Measurements from ENCODE around the gene HINT3. TPM values are rescaled to one million over a fixed set of nuclear protein-coding genes. Genes with fewer than 3 reads are reported as not detected.

The HINT3 gene
- total RNA-seq, 6 experiments from 2014 or later: 8.5 to 16.6 (median 14.3) TPM

DNA sequence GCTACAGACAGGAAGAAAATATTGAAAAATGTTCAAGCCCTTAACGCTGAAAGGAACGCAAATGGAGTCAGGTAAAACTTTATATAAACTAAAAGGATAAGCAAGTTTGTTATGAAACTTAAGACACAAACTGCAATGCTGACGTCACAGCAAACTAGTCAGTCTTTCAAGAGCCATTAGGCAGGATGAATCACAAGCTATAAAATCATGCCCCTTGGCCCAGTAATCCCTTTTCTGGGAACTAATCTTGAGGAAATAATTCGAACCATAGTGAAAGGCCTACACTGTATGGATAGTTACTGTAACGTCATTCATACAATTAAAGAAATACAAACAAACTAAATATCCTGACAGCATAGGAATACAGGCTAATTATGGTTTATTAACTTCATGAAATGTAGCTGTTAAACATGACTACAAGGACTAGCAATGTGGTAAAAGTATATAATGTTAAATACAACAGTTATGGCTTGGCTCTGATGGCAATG is 42.7 kb upstream of the HINT3 start:
- no peak overlapping the region for H3K27ac ChIP-seq
- ATAC-seq: no peak
- DNase-seq: no peak

DNA sequence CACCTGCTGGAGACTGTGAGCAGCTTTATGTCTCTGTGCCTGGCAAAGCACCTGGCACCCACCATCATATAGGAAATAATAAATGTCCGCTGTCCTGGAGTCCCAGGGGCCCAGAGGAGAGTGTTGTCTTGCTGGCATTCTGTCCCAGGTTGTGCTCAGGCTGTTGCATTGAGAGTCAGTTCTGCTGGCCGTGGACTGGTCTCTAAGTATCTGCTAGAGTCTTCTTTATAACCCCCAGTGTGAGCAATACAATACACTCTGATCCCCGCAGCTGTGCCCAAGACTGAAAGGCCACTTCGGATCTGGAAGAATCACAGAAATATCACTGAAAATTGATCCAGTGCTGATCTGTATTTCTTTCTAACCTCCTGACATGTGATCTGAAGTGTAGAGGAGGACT is 38.3 kb upstream of the HINT3 start:
- H3K4me3 ChIP-seq: peak overlapping the region in 1 of 3 donors; percentile 46
- peaks cover 0 to 51% (median 0%) of the 10 kb centered on the region in 4 donors for H3K36me3 ChIP-seq
- no peaks in the 10 kb centered on the region for H3K9me3 ChIP-seq
- peak overlapping the region; percentile 77 to 98 (median 94) for H3K27ac ChIP-seq
- TF ChIP-seq, protein P1, sequence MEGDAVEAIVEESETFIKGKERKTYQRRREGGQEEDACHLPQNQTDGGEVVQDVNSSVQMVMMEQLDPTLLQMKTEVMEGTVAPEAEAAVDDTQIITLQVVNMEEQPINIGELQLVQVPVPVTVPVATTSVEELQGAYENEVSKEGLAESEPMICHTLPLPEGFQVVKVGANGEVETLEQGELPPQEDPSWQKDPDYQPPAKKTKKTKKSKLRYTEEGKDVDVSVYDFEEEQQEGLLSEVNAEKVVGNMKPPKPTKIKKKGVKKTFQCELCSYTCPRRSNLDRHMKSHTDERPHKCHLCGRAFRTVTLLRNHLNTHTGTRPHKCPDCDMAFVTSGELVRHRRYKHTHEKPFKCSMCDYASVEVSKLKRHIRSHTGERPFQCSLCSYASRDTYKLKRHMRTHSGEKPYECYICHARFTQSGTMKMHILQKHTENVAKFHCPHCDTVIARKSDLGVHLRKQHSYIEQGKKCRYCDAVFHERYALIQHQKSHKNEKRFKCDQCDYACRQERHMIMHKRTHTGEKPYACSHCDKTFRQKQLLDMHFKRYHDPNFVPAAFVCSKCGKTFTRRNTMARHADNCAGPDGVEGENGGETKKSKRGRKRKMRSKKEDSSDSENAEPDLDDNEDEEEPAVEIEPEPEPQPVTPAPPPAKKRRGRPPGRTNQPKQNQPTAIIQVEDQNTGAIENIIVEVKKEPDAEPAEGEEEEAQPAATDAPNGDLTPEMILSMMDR (IDR thresholded peaks at IDR 0.05): no peak
- TF ChIP-seq POLR2A (IDR thresholded peaks at IDR 0.05): no peak
- no peaks in the 10 kb centered on the region for H3K27me3 ChIP-seq
- 72% methylated on average over 4 of the region's 4 CpGs for WGBS (ENCODE audit: insufficient coverage, low coverage, low lambda C conversion rate, missing lambda C conversion rate)
- DNase-seq (no peak), ATAC-seq (no peak)
- intact Hi-C loops (cut with DNase I): no loop called here
- H3K4me1 ChIP-seq: peaks cover 0 to 51% (median 10%) of the 10 kb centered on the region in 4 donors

More for the DNA sequence above, 42.7 kb upstream of the HINT3 start:
- peaks cover 0 to 11% (median 3%) of the 10 kb centered on the region in 4 donors for H3K4me1 ChIP-seq
- no peak for TF ChIP-seq POLR2A (IDR thresholded peaks at IDR 0.05)
- TF ChIP-seq, protein P1 (IDR thresholded peaks at IDR 0.05): no peak
- no peak overlapping the region for H3K4me3 ChIP-seq
- peaks cover 0 to 33% (median 0%) of the 10 kb centered on the region in 4 donors for H3K36me3 ChIP-seq
- no peaks in the 10 kb centered on the region for H3K27me3 ChIP-seq
- WGBS (ENCODE audit: insufficient coverage, low coverage, low lambda C conversion rate, missing lambda C conversion rate): 64% methylated on average over 5 of the region's 5 CpGs
- H3K9me3 ChIP-seq: no peaks in the 10 kb centered on the region
- intact Hi-C loops (cut with DNase I): no loop called here

DNA sequence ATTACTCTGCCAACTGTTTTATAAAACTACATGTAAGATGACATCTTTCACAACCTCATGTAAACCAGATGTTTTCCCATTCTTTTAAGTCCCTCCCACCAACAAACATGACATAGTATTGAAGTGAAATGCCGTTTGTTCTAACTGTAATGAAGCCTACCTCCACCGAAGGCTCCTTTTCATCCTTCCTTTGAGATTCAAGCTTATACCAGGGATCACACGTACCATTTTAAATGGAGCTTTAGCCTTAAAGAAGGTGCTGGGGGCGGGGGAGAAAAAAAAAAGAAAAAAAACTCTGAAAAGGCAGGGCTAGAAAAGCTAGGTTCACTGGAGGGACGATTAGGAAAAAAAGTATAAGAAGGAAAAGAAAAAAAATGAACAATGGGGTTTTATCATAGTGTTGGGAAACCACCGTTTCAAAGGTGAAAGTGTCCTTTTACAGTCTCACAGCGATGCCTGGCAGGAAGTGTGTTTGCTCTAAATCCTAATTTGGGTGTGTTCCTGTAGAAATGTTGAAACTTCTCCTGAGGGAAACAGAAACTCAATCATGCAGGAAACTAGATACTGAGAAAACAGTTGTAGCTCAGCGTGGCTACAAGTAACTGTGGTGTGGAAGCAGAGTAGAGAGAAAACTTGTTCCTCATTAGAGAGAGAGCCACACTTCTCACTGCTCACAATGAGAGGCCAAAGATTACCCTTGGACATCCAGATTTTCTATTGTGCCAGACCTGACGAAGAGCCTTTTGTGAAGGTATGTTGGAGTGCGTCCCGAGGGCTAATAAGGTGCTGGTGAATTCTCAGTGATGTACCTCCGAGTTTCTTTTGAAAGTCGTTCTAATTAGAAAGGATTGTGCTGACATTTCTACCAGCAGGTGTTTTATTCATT is 37.6 kb upstream of the HINT3 start:
- peaks cover 0 to 58% (median 14%) of the 10 kb centered on the region in 4 donors for H3K4me1 ChIP-seq
- intact Hi-C loops (cut with DNase I): no loop called here
- peaks cover 0 to 51% (median 5%) of the 10 kb centered on the region in 4 donors for H3K36me3 ChIP-seq
- peak overlapping the region; percentile 77 to 98 (median 94) for H3K27ac ChIP-seq
- H3K27me3 ChIP-seq: no peaks in the 10 kb centered on the region
- peak in 1 of 3 donors; percentile 63 for DNase-seq
- no peaks in the 10 kb centered on the region for H3K9me3 ChIP-seq
- 7% methylated on average over 13 of the region's 13 CpGs for WGBS (ENCODE audit: insufficient coverage, low coverage, low lambda C conversion rate, missing lambda C conversion rate)
- peak; percentile 75 to 93 (median 92) for ATAC-seq
- H3K4me3 ChIP-seq: peak overlapping the region; percentile 36 to 46 (median 40)
- TF ChIP-seq POLR2A (IDR thresholded peaks at IDR 0.05): peak; percentile 98
- TF ChIP-seq, protein P1 (IDR thresholded peaks at IDR 0.05): no peak

DNA sequence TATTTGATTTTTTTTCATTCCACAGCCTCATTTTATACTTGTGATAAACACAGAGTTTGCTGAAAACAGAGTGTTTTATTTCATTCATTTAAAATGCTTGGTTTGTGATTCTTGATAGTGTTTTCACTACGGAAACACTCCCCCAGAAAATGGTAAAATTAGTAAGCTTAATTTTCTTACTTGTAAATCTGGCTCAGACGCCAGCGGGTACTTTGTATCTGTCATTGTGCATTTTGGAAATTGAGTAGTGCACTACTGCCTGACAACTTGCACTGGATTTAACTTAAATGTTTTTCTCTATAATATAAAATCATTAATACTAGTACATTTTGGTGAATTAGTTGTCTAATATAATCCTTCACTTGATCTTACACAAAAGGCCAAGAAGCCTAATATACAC is 37.0 kb upstream of the HINT3 start:
- intact Hi-C loops (cut with DNase I): no loop called here
- no peak for ATAC-seq
- Histone ChIP-seq H3K36me3 (peaks cover 0 to 49% (median 8%) of the 10 kb centered on the region in 4 donors), H3K9me3 (no peaks in the 10 kb centered on the region), H3K27me3 (no peaks in the 10 kb centered on the region), H3K4me3 (peak overlapping the region; percentile 36 to 46 (median 40)), H3K4me1 (peaks cover 0 to 58% (median 15%) of the 10 kb centered on the region in 4 donors), H3K27ac (peak overlapping the region; percentile 77 to 98 (median 94))
- 39% methylated on average over 3 of the region's 3 CpGs for WGBS (ENCODE audit: insufficient coverage, low coverage, low lambda C conversion rate, missing lambda C conversion rate)
- no peak for DNase-seq
- TF ChIP-seq POLR2A (IDR thresholded peaks at IDR 0.05): no peak
- TF ChIP-seq, protein P1 (IDR thresholded peaks at IDR 0.05): no peak
